HG02981 (cell line): ENCODE data around the gene PTDSS2.
"Not testable (repeated sequence)": the region's sequence is repeated elsewhere in the genome, so short reads cannot be mapped to it uniquely, and the experiment has no call there.

Source experiments
- ATAC-seq: cut with Tn5 transposase; IDR thresholded peaks from one replicate; pipeline ENCODE4 v1.9.1; 2021; ENCODE audit warnings: mild to moderate bottlenecking, moderate library complexity; ENCODE audit not compliant: unreplicated experiment

Gene PTDSS2

GRCh38 chr11:449889-450808 lies at the start of gene PTDSS2:
Gene PTDSS2 (plus strand): TSS chr11:450279. CDS start chr11:450456, 177 bp downstream.
- ATAC-seq = peak; percentile 66

GRCh38 chr11:401196-401595 lies 48.9 kb upstream of the PTDSS2 start:
- ATAC-seq = not testable (repeated sequence)

- ATAC-seq = no peak
Measured at GRCh38 chr11:403021-403760, 46.9 kb upstream of the PTDSS2 start.

GRCh38 chr11:403761-404431 lies 46.2 kb upstream of the PTDSS2 start:
- ATAC-seq = no peak

- ATAC-seq = no peak
Measured at GRCh38 chr11:404551-405264, 45.4 kb upstream of the PTDSS2 start.

- no peak for ATAC-seq
Measured at GRCh38 chr11:405323-405953, 44.6 kb upstream of the PTDSS2 start.

- ATAC-seq = no peak
Measured at GRCh38 chr11:405954-406795, 43.9 kb upstream of the PTDSS2 start.

- peak; percentile 72 for ATAC-seq
Measured at GRCh38 chr11:406796-407650, 43.1 kb upstream of the PTDSS2 start.

- ATAC-seq = no peak
Measured at GRCh38 chr11:407651-408123, 42.4 kb upstream of the PTDSS2 start.

GRCh38 chr11:408154-409007 lies 41.7 kb upstream of the PTDSS2 start:
- no peak for ATAC-seq

- ATAC-seq = no peak
Measured at GRCh38 chr11:409008-409599, 41.0 kb upstream of the PTDSS2 start.

- ATAC-seq = no peak
Measured at GRCh38 chr11:409600-410483, 40.2 kb upstream of the PTDSS2 start.

GRCh38 chr11:410711-411110 lies 39.4 kb upstream of the PTDSS2 start:
- ATAC-seq = not testable (repeated sequence)

GRCh38 chr11:411520-411919 lies 38.6 kb upstream of the PTDSS2 start:
- not testable (repeated sequence) for ATAC-seq

- ATAC-seq = no peak
Measured at GRCh38 chr11:412641-413119, 37.4 kb upstream of the PTDSS2 start.
